Adrenal gland (tissue), 5 donors: ENCODE measurements around the gene SNN.

Source experiments
- POLR2A ChIP-seq, 2 donors: fragments of 450-650 bp; IDR thresholded peaks; one replicate each; pipeline ENCODE4 v1.6.1; 2017; ENCODE audit warnings: antibody characterized with exemption in 2 of 2, mild to moderate bottlenecking in 2 of 2, moderate library complexity in 1 of 2
- TF ChIP-seq, protein P1 (sequence below), 6 experiments: fragments of 450-650 bp in 4 of 6; fragments of 200-600 bp in 2 of 6; sonication (generic) in 1 of 6; IDR thresholded peaks; 1 replicate in 5 of 6; 2 replicates in 1 of 6; pipeline versions ENCODE4 v1.5.1 to v1.8.0; 2016 to 2021; ENCODE audit warnings: antibody characterized with exemption in 6 of 6, mild to moderate bottlenecking in 2 of 6, moderate library complexity in 1 of 6
- donor health status: DM: no; HTN: no; CAD: no.

DNA sequence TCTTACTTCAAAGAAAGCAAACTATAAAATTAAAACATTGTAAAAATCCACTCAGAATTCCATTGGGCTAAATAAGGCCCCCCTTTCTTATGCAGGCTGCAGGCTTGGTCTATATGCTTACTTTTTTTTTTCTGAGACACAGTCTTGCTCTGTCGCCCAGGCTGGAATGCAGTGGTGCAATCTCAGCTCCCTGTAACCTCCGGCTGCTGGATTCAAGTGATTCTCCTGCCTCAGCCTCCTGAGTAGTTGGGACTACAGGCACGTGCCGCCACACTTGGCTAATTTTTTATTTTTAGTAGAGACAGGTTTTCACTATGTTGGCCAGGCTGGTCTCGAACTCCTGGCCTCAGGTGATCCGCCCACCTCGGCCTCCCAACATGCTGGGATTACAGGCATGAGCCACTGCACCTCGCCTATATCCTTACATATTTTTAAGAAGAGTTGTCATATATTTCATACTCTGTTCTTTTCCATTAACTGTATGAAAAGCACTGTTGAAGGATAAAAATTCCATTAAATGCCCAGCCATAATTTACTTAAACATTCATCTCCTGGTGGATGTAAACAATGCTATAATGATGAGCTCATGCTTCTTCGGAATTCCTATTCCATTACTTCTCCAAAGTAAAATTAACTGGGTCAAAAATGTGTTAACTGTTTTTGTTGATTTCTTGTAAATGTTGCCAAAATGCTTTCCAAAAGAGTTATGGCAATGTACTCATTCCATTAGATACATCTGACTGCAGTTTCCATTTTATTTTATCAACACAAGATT, 17.8 kb downstream of the SNN start:
- TF ChIP-seq, protein P1, sequence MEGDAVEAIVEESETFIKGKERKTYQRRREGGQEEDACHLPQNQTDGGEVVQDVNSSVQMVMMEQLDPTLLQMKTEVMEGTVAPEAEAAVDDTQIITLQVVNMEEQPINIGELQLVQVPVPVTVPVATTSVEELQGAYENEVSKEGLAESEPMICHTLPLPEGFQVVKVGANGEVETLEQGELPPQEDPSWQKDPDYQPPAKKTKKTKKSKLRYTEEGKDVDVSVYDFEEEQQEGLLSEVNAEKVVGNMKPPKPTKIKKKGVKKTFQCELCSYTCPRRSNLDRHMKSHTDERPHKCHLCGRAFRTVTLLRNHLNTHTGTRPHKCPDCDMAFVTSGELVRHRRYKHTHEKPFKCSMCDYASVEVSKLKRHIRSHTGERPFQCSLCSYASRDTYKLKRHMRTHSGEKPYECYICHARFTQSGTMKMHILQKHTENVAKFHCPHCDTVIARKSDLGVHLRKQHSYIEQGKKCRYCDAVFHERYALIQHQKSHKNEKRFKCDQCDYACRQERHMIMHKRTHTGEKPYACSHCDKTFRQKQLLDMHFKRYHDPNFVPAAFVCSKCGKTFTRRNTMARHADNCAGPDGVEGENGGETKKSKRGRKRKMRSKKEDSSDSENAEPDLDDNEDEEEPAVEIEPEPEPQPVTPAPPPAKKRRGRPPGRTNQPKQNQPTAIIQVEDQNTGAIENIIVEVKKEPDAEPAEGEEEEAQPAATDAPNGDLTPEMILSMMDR (IDR thresholded peaks at IDR 0.05): no peak
- no peak for TF ChIP-seq POLR2A (IDR thresholded peaks at IDR 0.05)
